HEK293T (cell line): ENCODE results near the gene CAPZA2.

Experiments used
- CTCF ChIA-PET: fragments of 350-600 bp; formaldehyde crosslinking; extraction: SDS; loops from one replicate; lab custom pipeline; 2021; ENCODE audit warnings: antibody characterized with exemption, inconsistent platforms; lab: Yijun Ruan, JAX
- POLR2A ChIA-PET: fragments of 350-600 bp; formaldehyde crosslinking; extraction: SDS; loops from one replicate; lab custom pipeline; 2020; ENCODE audit warnings: antibody characterized with exemption, inconsistent platforms; lab: Yijun Ruan, JAX
- DNase-seq: peaks from one replicate; pipeline ENCODE4 v3.0.0; 2012; ENCODE audit warnings: mixed read lengths; ENCODE audit errors: extremely low spot score
- ARNT ChIP-seq: fragments of 450-650 bp; IDR thresholded peaks from 2 replicates; pipeline ENCODE4 v1.6.1; 2017; ENCODE audit warnings: mild to moderate bottlenecking
- BHLHE40 ChIP-seq: fragments of 450-650 bp; IDR thresholded peaks from 2 replicates; pipeline ENCODE4 v1.6.1; 2016; ENCODE audit warnings: mild to moderate bottlenecking, moderate library complexity, borderline replicate concordance
- CTBP1 ChIP-seq: fragments of 450-650 bp; IDR thresholded peaks from 2 replicates; pipeline ENCODE4 v1.6.1; 2016; ENCODE audit warnings: borderline replicate concordance
- ELF4 ChIP-seq: fragments of 450-650 bp; IDR thresholded peaks from 2 replicates; pipeline ENCODE4 v1.6.1; 2017; ENCODE audit warnings: antibody characterized with exemption
- FOXA1 ChIP-seq: fragments of 450-650 bp; IDR thresholded peaks from 2 replicates; pipeline ENCODE4 v1.6.1; 2016; ENCODE audit warnings: mild to moderate bottlenecking
- FOXK2 ChIP-seq: fragments of 450-650 bp; IDR thresholded peaks from 2 replicates; pipeline ENCODE4 v1.6.1; 2016; ENCODE audit warnings: mild to moderate bottlenecking
- FOXM1 ChIP-seq: fragments of 450-650 bp; IDR thresholded peaks from 2 replicates; pipeline ENCODE4 v1.6.1; 2017; ENCODE audit warnings: mild to moderate bottlenecking, borderline replicate concordance
- HDGF ChIP-seq: fragments of 450-650 bp; IDR thresholded peaks from 2 replicates; pipeline ENCODE4 v1.6.1; 2017; ENCODE audit warnings: antibody characterized with exemption, borderline replicate concordance
- L3MBTL2 ChIP-seq: fragments of 450-650 bp; conservative IDR thresholded peaks from 2 replicates; pipeline ENCODE4 v1.6.1; 2016; ENCODE audit warnings: mild to moderate bottlenecking
- LEF1 ChIP-seq: fragments of 450-650 bp; IDR thresholded peaks from 2 replicates; pipeline ENCODE4 v1.6.1; 2017; ENCODE audit warnings: mild to moderate bottlenecking, borderline replicate concordance
- NFRKB ChIP-seq: fragments of 450-650 bp; IDR thresholded peaks from 2 replicates; pipeline ENCODE4 v1.6.1; 2016; ENCODE audit warnings: mild to moderate bottlenecking, moderate library complexity
- SP1 ChIP-seq: fragments of 450-650 bp; IDR thresholded peaks from 2 replicates; pipeline ENCODE4 v1.6.1; 2017
- SUZ12 ChIP-seq: fragments of 450-650 bp; IDR thresholded peaks from 2 replicates; pipeline ENCODE4 v1.6.1; 2016; ENCODE audit warnings: mild to moderate bottlenecking
- TARDBP ChIP-seq: fragments of 450-650 bp; IDR thresholded peaks from 2 replicates; pipeline ENCODE4 v1.6.1; 2016
- ZNF384 ChIP-seq: fragments of 450-650 bp; IDR thresholded peaks from 2 replicates; pipeline ENCODE4 v1.6.1; 2016
- TF ChIP-seq, protein P1 (sequence below): fragments of 450-650 bp; IDR thresholded peaks from 2 replicates; pipeline ENCODE4 v1.6.1; 2016

CAPZA2 gene

DNA sequence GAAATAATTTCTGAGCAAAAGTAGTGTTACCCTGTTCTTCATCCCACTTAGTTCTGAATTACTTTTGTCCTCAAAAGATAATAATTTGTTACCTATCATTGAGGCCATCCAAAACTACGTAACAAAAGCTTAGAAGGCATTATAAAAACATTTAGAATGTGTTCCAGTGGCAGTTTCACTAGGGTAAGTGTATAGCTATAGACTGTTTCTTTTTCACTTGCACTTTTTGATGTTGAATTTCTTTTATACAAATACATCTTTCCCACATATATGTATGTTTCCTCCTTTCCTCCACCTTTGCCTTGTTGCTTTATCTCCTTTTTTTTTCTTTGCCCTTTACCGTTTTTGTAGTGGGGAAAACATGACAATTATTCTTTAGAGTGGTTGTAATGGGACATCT lies 33.5 kb downstream of the CAPZA2 start:
- TF ChIP-seq ZNF384 (no peak), TARDBP (no peak), FOXK2 (no peak), ELF4 (no peak), SUZ12 (no peak), BHLHE40 (no peak), L3MBTL2 (no peak)
- TF ChIP-seq, protein P1, sequence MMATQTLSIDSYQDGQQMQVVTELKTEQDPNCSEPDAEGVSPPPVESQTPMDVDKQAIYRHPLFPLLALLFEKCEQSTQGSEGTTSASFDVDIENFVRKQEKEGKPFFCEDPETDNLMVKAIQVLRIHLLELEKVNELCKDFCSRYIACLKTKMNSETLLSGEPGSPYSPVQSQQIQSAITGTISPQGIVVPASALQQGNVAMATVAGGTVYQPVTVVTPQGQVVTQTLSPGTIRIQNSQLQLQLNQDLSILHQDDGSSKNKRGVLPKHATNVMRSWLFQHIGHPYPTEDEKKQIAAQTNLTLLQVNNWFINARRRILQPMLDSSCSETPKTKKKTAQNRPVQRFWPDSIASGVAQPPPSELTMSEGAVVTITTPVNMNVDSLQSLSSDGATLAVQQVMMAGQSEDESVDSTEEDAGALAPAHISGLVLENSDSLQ = no peak
- POLR2A ChIA-PET = no interaction called here
- no peak for DNase-seq
- CTCF ChIA-PET = no interaction called here

- POLR2A ChIA-PET = no interaction called here
- DNase-seq = no peak
- no peak for TF ChIP-seq ZNF384
- TF ChIP-seq L3MBTL2 = no peak
- TF ChIP-seq ARNT = no peak
- no peak for TF ChIP-seq SP1
- TF ChIP-seq LEF1 = no peak
- no peak for TF ChIP-seq CTBP1
- no peak for TF ChIP-seq FOXA1
- TF ChIP-seq SUZ12 = no peak
- CTCF ChIA-PET = no interaction called here
Measured at GRCh38 chr7:116897661-116898060, 35.3 kb downstream of the CAPZA2 start.

- DNase-seq = no peak
- TF ChIP-seq L3MBTL2 (no peak), ZNF384 (no peak), LEF1 (no peak), SUZ12 (no peak), FOXK2 (no peak), BHLHE40 (no peak), ARNT (no peak), ELF4 (no peak), HDGF (no peak), FOXM1 (no peak), TARDBP (no peak)
- CTCF ChIA-PET = no interaction called here
- POLR2A ChIA-PET = no interaction called here
Measured at GRCh38 chr7:116899308-116899707, 36.9 kb downstream of the CAPZA2 start.

DNA sequence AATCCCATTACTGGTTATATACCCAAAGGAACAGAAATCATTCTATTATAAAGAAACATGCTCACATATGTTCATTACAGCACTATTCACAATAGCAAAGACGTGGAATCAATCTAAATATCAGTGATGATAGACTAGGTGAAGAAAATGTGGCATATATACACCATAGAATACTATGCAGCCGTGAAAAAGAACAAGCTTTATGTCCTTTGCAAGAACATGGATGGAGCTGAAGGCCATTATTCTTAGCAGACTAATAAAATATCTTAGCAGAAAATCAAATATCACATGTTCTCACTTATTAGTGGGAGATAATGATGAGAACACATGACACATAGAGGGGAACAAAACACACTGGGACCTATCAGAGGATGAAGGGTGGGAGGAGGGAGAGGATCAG lies 38.8 kb downstream of the CAPZA2 start:
- CTCF ChIA-PET = no interaction called here
- POLR2A ChIA-PET = no interaction called here
- no peak for DNase-seq
- TF ChIP-seq ELF4 (no peak), BHLHE40 (no peak), L3MBTL2 (no peak), SUZ12 (no peak), LEF1 (no peak), HDGF (no peak), ZNF384 (no peak), FOXM1 (no peak), SP1 (no peak), TARDBP (no peak), ARNT (no peak), FOXA1 (no peak), NFRKB (no peak), FOXK2 (no peak), CTBP1 (no peak)
- TF ChIP-seq, protein P1 = no peak

GRCh38 chr7:116902867-116903266 lies 40.5 kb downstream of the CAPZA2 start:
- TF ChIP-seq SP1 (no peak), NFRKB (no peak), ELF4 (no peak), FOXK2 (no peak), TARDBP (no peak), L3MBTL2 (no peak), CTBP1 (no peak), BHLHE40 (no peak), ZNF384 (no peak), FOXA1 (no peak), LEF1 (no peak), ARNT (no peak), FOXM1 (no peak), SUZ12 (no peak), HDGF (no peak)
- TF ChIP-seq, protein P1 = no peak
- DNase-seq = no peak
- CTCF ChIA-PET = interaction anchor here (0.6 kb wide), 1 partner anchor 46 kb away, joined by 4 read pairs; no protein-coding TSS in a partner anchor
- POLR2A ChIA-PET = no interaction called here

DNA sequence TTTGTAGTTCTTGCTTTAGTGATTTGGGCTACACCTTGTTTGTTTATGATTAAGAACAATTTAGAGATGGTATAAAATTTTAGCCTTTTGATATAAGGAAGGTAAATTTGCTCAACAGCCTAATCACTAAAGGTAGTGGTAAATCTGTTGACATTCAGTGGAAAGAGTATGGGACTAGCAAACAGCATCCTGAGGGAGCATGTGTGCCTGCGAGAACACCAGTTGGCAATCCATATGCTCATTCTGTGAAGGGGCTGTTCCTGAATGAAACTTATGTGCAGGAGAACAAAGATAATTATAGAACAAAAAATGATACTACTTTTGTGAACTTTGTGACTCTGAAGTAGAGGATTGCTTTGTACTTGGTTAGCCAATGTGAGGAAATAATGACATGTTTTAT lies 44.0 kb downstream of the CAPZA2 start:
- TF ChIP-seq FOXA1 (no peak), LEF1 (no peak), SP1 (no peak), SUZ12 (no peak), ZNF384 (no peak), HDGF (no peak), ELF4 (no peak), CTBP1 (no peak), NFRKB (no peak)
- POLR2A ChIA-PET = no interaction called here
- CTCF ChIA-PET = no interaction called here
- no peak for DNase-seq
